ENCODE results near the gene PPP1CA. TPM values are rescaled to one million over a fixed set of nuclear protein-coding genes. Genes with fewer than 3 reads are reported as not detected.
A peak's percentile ranks its signal among the peaks of the same experiment; 100 is the strongest.

The PPP1CA gene
- total and polyA plus RNA-seq, 5 donors = 73.1 to 93.4 (median 79.4) TPM

DNA sequence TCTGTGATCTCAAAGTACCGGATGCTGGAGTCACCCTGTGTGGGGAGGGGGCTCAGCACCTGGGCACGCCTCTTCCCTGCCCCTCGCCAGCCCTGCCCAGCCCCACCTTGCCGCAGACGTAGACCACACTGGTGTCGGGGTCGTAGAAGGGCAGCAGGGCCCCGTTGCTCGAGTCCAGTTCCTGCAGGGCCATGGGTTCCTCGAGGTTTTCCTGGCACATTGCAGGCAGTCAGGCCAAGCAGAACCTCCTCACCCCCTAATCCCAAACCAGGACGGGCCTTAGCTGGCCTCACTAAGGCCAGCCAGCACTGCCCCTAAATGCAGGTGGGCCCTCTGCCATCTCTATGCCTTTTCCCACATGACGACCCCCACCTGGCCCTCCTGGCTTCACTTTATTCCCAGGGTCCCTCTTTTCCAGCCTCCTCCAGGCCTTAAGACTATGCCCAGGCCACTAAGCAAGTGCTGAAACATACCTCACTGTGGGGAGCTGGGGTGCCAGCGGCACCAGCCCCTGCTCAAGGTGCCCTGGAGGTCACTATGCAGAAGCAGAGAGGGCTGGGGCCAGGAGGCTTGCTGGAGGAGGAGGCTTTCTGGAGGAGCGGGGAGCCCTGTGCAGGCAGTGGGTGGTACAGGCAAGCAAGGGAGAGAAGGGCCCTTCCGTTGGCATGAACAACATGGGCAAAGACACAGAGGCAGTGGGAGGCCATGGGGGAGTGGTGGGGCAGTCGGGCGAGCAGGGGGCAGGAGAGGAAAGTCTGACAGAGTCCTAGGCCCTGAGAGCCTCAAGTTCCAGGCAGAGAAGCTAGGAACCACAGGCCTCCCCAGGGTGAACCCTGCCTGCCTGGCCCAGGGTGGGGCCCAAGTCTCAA is 38.8 kb upstream of the PPP1CA start:
- Histone ChIP-seq H3K27me3 (ENCODE audit: control insufficient read depth, insufficient read depth) (no peaks in the 10 kb centered on the region), H3K9me3 (ENCODE audit: control insufficient read depth, low read length) (no peaks in the 10 kb centered on the region), H3K27ac (ENCODE audit: low read length) (no peak overlapping the region), H3K4me1 (ENCODE audit: control insufficient read depth, insufficient read depth, low read length) (no peaks in the 10 kb centered on the region), H3K4me3 (ENCODE audit: low read length) (no peak overlapping the region)
- peak in 1 of 3 donors; percentile 54 for DNase-seq
- intact Hi-C loops (cut with DNase I) = no loop called here
- 68% methylated on average over 17 of the region's 17 CpGs for WGBS
- no peak for ATAC-seq

DNA sequence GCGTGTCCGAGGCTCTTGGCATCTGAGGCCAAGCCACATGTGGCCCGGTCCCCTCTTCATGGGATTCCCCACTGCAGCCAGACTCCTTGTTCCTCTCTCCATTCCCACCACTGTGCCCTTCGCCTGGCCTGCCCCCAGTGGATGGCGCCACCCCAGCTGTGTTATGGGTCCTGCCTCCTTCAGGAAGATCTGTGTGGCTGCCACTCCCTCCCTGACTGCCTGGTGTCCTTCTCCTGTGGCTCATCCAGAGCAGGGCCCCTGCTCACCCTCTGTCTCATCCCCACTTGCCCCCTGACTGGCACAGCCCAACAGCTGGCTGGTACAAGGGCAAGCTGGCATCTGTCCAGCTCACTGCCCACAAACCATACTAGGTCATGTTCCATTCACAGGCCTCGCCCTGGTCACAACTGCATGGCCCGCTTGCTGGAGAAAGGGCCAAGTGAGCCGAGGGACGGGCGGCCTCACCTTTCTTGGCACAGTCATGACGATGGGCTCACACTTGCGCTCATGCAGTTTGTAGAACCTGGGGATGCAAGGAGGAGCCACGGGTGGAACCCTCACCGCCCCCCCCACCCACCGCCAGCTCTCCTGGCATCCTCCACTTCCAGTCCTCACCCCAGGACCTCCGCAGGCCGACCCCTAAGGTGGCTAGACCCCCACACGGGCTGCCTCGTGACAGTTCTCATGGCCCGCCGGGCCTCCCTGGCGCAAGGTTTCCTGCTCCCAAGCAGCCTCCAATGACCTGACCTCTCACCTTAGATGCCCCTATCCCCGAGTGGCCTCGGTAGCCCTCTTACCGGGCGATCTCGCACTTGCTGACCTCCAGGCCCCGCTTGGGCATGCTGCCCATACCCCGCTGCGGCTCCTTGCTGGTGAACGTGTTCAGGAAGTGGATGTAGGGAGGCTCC is 37.9 kb upstream of the PPP1CA start:
- H3K9me3 ChIP-seq (ENCODE audit: control insufficient read depth, low read length) = no peaks in the 10 kb centered on the region
- DNase-seq (peak in 2 of 3 donors; percentile 57 to 78), ATAC-seq (no peak)
- intact Hi-C loops (cut with DNase I) = no loop called here
- H3K4me1 ChIP-seq (ENCODE audit: control insufficient read depth, insufficient read depth, low read length) = no peaks in the 10 kb centered on the region
- H3K27me3 ChIP-seq (ENCODE audit: control insufficient read depth, insufficient read depth) = no peaks in the 10 kb centered on the region
- H3K4me3 ChIP-seq (ENCODE audit: low read length) = no peak overlapping the region
- peak overlapping the region; percentile 11 for H3K27ac ChIP-seq (ENCODE audit: low read length)
- 67% methylated on average over 31 of the region's 31 CpGs for WGBS

DNA sequence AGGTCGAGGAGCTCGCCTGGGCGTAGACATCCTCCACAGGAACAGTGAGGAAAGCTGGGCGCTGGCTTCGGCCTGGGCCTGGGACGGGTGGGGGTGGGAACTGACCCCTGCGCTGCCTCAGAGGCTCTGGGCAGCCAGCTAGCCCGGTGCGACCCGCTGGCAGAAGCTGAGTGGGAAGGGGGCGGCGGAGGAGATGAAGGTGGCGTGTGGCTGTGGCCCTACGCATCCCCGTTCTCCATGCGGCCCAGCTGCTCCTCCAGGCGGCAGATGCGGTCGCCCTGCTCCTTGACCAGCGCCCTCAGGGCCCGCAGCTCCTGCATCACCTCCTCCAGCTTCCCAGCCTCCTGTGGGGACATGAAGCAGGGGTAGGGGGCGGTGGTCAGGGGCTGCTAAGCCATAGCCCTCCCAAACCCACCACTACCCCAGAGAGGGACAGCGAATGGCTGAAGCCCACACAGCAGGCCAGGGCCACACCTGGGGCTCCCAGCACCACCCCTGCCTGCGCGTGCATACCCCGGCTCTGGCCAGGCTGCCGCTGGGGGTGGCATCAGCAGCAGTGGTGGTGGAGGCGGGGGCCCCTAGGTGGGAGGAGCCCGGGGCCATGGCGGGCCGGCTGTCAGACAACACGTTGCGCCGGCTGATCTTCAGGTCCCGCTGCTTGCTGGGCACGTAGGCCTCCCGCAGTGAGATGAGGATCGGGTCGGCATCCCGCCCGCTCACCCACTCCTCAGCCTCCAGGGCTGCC is 36.7 kb upstream of the PPP1CA start:
- intact Hi-C loops (cut with DNase I) = no loop called here
- Histone ChIP-seq H3K4me1 (ENCODE audit: control insufficient read depth, insufficient read depth, low read length) (no peaks in the 10 kb centered on the region), H3K4me3 (ENCODE audit: low read length) (no peak overlapping the region), H3K27me3 (ENCODE audit: control insufficient read depth, insufficient read depth) (no peaks in the 10 kb centered on the region), H3K9me3 (ENCODE audit: control insufficient read depth, low read length) (no peaks in the 10 kb centered on the region), H3K27ac (ENCODE audit: low read length) (no peak overlapping the region)
- DNase-seq (peak in 2 of 3 donors; percentile 69 to 78), ATAC-seq (no peak)
- 78% methylated on average over 41 of the region's 41 CpGs for WGBS

DNA sequence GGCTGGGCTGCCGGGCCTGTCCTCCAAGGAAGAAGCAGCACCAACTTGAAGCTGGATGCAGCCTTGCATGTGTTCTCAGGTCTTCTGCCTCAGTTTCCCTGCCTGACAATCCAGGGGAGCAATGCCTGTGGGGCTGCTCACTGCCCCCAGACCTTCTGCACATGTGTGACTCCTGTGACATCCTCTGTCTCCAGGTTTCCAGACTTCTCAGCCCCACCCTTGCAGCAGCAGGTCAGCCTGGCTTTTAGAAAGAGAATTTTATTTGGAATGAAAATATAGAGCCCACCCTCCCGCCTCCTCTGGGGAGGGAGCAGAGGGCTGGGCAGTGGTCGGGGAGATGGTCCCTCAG is 36.1 kb upstream of the PPP1CA start:
- ATAC-seq (no peak), DNase-seq (no peak)
- intact Hi-C loops (cut with DNase I) = no loop called here
- no peaks in the 10 kb centered on the region for H3K4me1 ChIP-seq (ENCODE audit: control insufficient read depth, insufficient read depth, low read length)
- no peak overlapping the region for H3K27ac ChIP-seq (ENCODE audit: low read length)
- H3K9me3 ChIP-seq (ENCODE audit: control insufficient read depth, low read length) = no peaks in the 10 kb centered on the region
- H3K4me3 ChIP-seq (ENCODE audit: low read length) = no peak overlapping the region
- 60% methylated on average over 3 of the region's 3 CpGs for WGBS
- no peaks in the 10 kb centered on the region for H3K27me3 ChIP-seq (ENCODE audit: control insufficient read depth, insufficient read depth)

DNA sequence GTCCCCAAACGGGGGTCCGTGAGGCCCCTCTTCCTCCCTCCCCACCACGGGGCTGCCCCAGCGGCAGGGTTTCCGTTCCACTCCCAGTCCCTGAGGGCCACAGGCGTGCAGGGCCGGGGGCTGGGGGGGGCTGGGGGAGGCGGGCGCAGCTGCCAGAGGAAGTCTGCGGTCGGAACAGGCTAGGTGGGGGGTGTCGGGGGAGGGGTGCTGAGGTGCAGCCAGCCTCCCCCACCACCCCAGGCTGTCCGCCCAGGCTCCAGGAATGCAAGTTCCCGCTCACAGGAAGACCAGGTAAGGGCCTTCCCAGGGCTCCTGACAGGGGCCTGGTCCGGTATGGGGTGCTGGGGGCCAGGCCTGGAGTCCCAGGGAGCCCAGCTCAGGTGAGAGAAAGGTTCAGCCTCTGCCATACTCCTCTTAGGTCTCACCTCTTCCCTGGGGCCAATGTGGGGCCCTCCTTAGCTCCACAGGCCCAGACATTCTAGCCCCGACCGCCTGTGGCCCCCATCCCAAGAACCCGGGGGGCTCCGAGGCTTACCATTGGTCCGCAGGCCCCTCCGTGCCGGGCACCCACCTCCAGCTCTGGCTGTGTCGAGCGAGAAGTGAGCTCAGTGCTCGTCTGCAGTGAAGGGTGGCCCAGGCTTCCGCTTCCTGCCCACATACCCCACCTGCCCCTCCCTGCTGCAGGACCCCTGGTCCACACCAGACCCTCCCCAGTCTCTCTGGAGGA is 35.6 kb upstream of the PPP1CA start, which contains the start of gene PTPRCAP:
PTPRCAP (minus strand) TSS at position 601 of the 727 bp plus-strand sequence; CDS start at position 538, 63 bp downstream.
- no peaks in the 10 kb centered on the region for H3K27me3 ChIP-seq (ENCODE audit: control insufficient read depth, insufficient read depth)
- intact Hi-C loops (cut with DNase I) = no loop called here
- no peak within 1 kb of the TSS for H3K4me3 ChIP-seq (ENCODE audit: low read length)
- peak in 1 of 3 donors; percentile 76 for DNase-seq
- peak in 1 of 2 donors; percentile 4 for ATAC-seq
- no peak within 1 kb of the TSS for H3K27ac ChIP-seq (ENCODE audit: low read length)
- 52% methylated on average over 26 of the region's 26 CpGs for WGBS
- no peaks in the 10 kb centered on the region for H3K4me1 ChIP-seq (ENCODE audit: control insufficient read depth, insufficient read depth, low read length)
- H3K9me3 ChIP-seq (ENCODE audit: control insufficient read depth, low read length) = no peaks in the 10 kb centered on the region

DNA sequence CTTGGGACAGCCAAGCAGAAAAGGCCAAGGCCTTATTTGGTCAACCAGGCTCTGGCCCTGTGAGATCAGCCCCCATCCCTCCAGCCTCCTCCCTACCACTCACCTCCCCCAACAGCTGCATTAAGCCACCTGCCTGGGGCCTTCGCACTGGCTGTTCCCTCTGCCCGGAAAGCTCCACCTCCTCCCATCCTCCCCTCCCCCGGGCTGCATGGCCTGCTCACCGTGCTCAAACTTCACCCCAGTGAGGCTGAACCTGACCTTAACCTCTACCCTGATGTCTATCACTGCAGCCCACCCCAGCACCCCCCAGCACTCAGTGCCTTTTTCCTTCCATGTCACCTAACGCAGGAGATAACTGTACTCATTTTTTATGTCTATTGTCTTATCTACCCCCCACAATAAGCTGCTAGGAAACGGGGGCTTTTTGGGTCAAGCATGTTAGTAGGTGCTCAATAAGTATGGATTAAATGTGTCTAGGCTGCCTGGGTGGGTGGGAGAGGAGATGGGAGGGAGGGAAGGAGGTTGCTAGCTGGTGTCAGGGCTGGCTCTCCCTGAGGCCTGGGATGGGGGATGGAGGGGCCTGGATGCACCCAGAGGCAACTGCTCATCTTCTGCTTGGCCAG is 34.9 kb upstream of the PPP1CA start:
- H3K27ac ChIP-seq (ENCODE audit: low read length) = no peak overlapping the region
- H3K9me3 ChIP-seq (ENCODE audit: control insufficient read depth, low read length) = no peaks in the 10 kb centered on the region
- ATAC-seq = no peak
- H3K4me3 ChIP-seq (ENCODE audit: low read length) = no peak overlapping the region
- H3K27me3 ChIP-seq (ENCODE audit: control insufficient read depth, insufficient read depth) = no peaks in the 10 kb centered on the region
- peak in 1 of 3 donors; percentile 61 for DNase-seq
- WGBS = 57% methylated on average over 6 of the region's 6 CpGs
- intact Hi-C loops (cut with DNase I) = no loop called here
- no peaks in the 10 kb centered on the region for H3K4me1 ChIP-seq (ENCODE audit: control insufficient read depth, insufficient read depth, low read length)

DNA sequence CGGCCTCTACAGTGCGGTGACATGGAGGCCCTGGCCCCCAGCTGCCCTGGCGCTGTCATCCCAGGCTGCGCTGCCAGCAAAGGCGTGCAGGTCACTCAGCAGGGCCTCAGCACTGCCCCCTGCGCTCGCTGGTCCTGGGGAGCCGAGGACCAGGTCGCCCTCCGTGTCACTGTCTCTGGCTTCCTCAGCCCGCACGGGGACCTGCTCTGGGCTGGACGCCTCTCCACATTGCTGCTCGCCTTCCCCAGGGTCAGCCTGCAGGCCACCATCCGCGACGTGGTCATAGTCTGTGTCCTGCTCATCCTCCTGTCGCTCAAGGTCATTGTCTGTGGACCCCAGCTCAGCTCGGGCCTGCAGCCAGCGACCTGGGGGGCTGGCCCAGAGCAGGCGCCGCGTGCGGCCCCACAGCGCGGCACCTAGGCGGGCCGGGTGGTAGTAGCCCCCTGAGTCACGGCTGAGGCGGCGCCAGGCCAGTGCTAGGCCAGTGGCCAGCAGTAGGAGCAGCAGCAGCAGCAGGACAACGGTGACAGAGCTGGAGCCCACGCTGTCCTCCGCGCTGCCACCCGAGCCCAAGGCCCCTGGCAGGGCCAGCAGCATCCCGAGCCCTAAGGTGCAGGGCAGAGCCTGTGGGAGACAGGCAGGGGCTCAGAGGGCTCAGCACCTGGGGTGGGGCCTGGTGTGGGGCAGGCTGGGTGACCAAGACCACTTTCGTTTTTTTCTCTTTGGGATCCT is 34.2 kb upstream of the PPP1CA start:
- WGBS = 89% methylated on average over 38 of the region's 38 CpGs
- Histone ChIP-seq H3K4me3 (ENCODE audit: low read length) (no peak overlapping the region), H3K27ac (ENCODE audit: low read length) (no peak overlapping the region), H3K4me1 (ENCODE audit: control insufficient read depth, insufficient read depth, low read length) (no peaks in the 10 kb centered on the region), H3K27me3 (ENCODE audit: control insufficient read depth, insufficient read depth) (no peaks in the 10 kb centered on the region), H3K9me3 (ENCODE audit: control insufficient read depth, low read length) (no peaks in the 10 kb centered on the region)
- no peak for ATAC-seq
- intact Hi-C loops (cut with DNase I) = no loop called here
- peak in 1 of 3 donors; percentile 62 for DNase-seq

DNA sequence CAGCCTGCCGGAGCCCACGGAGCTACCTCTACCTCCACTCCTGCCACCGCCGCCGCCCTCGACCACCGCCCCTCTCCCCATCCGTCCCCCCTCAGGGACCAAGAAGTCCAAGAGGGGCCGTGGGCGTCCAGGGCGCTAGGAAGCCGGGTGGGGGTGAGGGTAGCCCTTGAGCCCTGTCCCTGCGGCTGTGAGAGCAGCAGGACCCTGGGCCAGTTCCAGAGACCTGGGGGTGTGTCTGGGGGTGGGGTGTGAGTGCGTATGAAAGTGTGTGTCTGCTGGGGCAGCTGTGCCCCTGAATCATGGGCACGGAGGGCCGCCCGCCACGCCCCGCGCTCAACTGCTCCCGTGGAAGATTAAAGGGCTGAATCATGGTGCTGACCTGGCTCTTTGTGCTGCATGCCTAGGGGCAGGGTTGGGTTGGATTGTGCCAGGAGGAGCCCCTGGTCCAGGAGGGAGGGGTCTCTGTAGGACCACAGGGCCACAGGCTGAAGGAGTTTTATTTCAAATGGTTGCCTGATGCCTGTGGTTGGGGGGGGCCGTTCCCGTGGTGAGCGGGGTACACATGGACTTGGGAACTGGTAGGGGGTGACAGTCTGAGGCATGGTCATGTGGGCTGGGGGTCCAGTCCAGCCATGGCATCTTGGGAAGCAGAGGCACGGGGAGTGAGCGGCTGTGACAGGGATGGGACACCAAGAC is 33.5 kb upstream of the PPP1CA start:
- no peak for ATAC-seq
- H3K27ac ChIP-seq (ENCODE audit: low read length) = no peak overlapping the region
- 85% methylated on average over 26 of the region's 26 CpGs for WGBS
- H3K4me3 ChIP-seq (ENCODE audit: low read length) = no peak overlapping the region
- peak in 1 of 3 donors; percentile 71 for DNase-seq
- H3K9me3 ChIP-seq (ENCODE audit: control insufficient read depth, low read length) = no peaks in the 10 kb centered on the region
- H3K4me1 ChIP-seq (ENCODE audit: control insufficient read depth, insufficient read depth, low read length) = no peaks in the 10 kb centered on the region
- intact Hi-C loops (cut with DNase I) = no loop called here
- H3K27me3 ChIP-seq (ENCODE audit: control insufficient read depth, insufficient read depth) = no peaks in the 10 kb centered on the region

DNA sequence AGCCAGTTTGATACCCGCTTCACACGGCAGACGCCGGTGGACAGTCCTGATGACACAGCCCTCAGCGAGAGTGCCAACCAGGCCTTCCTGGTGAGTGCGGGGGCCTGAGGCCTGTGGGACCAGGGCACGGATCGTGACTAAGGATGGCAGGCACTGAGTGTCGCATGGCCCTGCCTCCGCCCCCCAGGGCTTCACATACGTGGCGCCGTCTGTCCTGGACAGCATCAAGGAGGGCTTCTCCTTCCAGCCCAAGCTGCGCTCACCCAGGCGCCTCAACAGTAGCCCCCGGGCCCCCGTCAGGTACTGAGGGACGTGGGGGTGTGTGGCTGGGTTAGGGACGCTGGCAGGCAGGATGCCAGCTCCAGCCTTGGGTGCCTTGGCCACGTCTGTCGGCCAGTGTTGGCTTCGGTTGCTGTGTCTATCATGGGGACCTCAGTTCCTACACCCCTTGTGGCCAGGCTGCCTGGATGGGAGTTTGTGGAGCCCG is 32.8 kb upstream of the PPP1CA start:
- peak in 1 of 3 donors; percentile 67 for DNase-seq
- H3K9me3 ChIP-seq (ENCODE audit: control insufficient read depth, low read length) = no peaks in the 10 kb centered on the region
- ATAC-seq = no peak
- 82% methylated on average over 23 of the region's 23 CpGs for WGBS
- H3K4me3 ChIP-seq (ENCODE audit: low read length) = no peak overlapping the region
- peaks cover under 1% of the 10 kb centered on the region for H3K4me1 ChIP-seq (ENCODE audit: control insufficient read depth, insufficient read depth, low read length)
- H3K27ac ChIP-seq (ENCODE audit: low read length) = no peak overlapping the region
- intact Hi-C loops (cut with DNase I) = no loop called here
- H3K27me3 ChIP-seq (ENCODE audit: control insufficient read depth, insufficient read depth) = no peaks in the 10 kb centered on the region

All from right cardiac atrium (tissue), 5 donors.